Activated CD8-positive, alpha-beta memory T cell treated with anti-CD3 and anti-CD28 coated beads for 24 hours (primary cell): ENCODE measurements around the gene FYB1.

Experiments used
- DNase-seq: peaks from one replicate; pipeline ENCODE4 v3.0.0-alpha.2; 2020

Gene FYB1

DNA sequence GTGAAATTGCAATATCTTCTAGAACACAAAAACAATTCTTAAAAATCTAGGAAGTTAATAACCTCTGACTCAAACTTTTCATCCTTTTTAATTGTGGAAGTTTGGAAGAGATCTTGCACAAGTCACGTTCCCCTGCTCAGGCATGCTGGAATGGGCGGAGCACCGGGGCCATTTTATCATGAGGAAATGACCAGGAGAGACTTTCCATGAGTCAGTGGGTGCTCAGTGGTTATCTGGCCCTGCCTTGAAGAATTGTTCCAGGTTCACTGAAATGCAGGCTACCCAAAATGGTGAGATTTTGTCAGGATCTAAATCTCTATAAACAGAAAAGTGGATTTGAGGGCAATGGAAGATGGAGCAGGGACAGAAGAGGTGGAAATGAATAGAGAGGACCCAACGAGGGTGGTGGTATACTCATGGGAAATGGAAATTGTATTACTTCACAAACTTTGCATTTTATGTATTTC is 61.2 kb downstream of the FYB1 start:
- DNase-seq, result no peak

DNA sequence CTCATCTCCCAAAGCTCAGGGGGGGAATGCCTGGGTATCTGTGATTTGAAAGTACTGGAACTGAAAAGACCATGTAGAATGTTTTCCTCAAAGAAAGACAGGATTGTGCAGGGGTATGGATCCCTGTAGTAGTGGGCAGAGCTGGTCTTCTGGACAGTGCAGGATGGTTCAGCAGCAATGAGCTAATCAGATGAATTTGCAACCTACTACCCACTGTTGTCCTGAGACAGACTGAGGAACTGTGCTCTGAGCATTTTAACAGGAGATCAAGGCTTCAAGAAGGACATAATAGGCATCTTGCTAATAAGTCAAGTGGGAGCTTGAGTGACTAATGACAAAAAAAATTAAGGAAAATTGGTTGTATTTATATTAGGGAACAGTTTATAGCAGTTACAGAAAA is 61.7 kb downstream of the FYB1 start:
- no peak for DNase-seq

DNA sequence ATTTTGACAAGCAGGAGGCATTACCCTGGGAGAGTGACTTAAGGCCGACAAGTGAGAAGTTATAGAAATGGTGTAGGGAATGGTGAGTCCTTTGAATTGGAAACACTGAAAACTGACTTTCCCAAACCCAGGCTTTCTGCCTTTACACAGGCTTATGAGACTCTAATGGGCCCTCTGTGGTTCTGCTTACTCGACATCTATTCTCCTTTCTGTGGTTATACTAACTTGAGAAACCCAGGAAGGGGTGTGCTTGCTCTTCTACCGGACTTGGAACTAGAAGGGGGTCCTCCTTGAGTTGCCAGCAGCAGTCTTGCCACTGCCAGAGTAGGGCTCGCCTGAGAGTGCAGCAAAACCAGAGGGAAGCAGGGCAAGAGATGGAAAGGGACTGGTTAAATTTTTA is 63.3 kb downstream of the FYB1 start:
- DNase-seq, result no peak

DNA sequence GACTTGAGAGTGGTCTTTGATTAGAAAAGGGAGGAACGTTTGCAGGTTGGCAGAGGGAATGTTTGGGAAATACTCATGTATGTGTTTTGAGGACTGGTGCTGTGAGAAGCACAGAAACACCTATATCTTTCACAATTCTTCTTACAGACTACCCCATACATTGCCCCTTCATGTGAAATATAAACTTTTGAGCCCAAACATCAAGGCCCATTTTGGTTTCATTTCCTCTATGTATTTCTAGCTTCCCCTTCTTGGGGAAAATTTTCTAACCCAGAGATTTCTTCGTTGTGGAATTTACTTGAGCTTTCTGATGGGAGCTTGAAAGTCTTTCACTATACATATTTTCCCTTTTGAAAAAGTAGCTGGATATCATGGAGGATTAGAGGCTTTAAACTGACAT is 67.6 kb downstream of the FYB1 start:
- DNase-seq, result no peak

DNA sequence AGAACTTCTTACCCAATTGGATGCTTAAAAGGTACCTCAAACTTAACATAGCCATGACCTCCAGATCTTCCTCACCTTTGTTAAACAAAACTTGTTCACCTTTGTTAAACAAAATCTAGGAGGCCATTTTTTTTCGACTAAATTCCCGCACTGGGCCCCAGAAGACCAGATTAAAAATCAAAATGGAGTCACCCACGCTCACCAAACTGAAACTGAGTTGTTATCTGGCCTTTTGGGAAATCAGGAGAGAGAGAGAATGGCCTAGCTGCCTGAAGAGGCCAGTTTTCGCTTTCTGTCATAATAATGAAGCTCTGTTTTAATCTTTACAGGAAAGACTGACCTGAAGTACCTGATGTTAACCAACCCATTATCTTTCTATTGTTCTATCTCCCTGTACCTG is 69.4 kb downstream of the FYB1 start:
- no peak for DNase-seq

DNA sequence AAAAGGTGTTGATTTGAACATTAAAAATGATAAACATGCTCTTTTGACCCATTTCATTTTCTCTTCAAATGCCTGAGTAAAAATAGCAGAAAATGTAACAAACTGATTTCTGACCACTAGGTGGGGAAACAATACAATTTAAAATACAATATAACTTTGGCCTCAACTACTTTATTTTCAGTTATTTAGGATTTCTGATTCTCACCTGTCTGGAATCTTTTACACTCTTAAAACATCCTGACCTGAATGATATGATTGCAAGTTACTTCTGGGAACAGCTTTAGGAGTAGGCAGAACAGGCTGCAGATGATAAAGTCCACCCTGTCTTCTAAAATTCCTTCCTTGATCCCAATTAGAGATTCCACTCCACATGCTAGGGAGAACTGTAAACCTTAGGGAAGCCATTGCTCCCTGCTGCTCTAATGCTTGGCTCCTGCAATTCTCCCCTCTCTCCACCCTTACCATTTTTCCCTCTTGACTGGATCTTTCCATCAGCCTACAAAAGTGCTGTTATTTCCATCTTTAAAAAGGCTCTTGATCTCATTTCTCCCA is 70.3 kb downstream of the FYB1 start:
- DNase-seq, result no peak

DNA sequence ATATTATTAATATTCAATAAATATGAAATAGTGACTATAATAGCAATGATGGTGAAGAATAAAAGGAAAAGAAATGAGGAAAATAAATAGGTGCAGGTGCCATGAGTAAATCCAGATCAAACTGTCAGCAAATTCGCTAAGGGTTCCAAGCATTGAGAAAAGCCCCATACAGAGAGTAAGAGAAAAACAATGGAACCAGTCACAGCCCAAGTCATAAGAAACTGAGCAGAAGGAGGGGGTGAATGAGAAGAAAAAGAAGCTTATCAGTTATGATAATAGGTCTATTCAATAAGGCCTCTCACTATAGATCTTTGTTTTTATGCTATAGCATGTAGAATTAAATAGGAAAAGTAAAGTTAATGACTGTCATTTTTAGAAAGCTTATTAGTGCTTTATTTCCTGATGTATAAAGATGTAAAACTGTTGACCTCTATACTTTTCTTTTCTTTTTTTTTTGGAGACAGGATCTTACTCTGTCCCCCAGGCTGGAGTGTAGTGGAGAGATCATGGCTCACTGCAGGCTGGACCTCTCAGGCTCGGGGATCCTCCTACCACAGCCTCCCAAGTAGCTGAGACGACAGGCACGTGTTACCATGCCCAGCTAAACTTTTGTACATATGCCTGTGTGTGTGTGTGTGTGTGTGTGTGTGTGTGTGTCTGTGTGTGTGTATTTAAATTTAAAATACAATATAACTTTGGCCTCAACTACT is 72.4 kb downstream of the FYB1 start:
- no peak for DNase-seq

DNA sequence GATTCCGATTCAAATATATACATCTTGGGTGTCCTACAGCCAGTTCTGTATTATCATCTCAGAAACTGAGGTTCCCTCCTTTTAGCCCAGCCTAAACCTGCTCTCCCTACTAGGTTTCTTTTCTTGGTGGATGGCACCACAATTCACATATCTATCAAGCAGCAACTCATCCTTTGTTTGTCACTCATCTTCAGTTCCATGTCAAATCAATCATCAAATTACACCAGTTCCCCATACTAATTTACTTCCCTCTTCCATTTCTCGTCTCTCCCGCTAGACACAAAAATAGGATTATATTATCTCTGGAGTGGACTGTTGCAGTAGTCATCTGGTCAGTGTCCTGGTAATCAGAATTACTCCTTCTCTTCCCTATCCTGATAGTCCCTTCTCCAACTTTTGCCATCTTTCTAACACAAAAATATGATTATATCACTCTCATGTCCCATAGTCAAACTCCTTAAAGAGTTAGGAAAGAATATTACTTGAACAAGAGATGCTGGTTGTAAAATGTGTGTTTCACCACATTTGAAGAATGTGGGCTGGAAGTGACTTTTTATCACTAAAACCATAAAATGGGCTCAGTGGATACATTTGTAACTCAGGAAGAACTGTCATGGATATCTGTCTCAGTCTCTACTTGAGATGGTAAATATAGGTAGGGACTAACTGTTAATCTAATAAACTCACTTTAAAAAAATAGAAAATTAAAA is 76.1 kb downstream of the FYB1 start:
- DNase-seq, result no peak

DNA sequence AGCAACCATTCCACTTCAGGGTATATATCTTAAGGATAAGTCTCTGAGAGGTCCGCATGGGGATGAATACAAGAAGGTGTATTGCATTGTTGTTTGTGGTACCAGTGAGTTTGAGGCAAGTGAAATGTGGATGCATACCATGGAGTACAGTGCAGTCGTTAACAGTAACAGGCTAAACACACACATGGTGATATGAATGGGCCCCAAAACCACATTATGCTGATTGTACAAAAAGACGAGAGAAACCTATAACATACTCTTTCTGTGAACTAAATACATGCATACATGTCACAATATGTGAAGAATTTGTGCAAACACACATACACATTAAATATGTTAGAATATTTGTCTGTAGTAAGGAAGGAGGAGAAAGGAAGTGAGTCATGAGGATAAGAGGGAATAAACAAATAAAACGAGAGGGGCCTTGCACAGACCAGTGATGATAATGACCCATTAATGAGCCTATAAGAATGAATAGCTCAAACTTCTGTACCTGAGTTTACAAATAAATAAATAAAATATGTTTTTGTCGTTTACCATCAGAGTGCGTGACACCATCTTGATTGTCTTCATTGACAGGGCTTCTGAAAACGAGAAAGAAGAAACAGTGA is 78.7 kb downstream of the FYB1 start:
- DNase-seq, result no peak

DNA sequence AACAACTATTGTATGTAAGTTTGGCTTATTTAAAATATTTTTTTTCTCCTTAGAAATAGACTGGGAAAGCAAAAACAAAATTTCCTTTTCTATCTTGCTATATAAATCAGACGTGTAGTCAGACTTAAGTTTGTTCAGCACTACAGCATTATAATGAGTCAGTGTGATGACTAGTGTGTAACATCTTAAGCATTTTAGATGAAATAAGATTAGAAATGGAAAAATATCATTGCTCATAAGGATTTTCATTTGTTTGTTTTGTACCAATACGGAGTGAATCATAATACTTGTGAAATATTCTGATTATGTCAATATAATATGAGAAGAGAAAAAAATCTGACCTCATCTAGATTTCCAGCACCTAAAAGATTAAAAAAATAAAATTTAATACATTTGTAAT is 80.5 kb downstream of the FYB1 start:
- DNase-seq, result no peak

DNA sequence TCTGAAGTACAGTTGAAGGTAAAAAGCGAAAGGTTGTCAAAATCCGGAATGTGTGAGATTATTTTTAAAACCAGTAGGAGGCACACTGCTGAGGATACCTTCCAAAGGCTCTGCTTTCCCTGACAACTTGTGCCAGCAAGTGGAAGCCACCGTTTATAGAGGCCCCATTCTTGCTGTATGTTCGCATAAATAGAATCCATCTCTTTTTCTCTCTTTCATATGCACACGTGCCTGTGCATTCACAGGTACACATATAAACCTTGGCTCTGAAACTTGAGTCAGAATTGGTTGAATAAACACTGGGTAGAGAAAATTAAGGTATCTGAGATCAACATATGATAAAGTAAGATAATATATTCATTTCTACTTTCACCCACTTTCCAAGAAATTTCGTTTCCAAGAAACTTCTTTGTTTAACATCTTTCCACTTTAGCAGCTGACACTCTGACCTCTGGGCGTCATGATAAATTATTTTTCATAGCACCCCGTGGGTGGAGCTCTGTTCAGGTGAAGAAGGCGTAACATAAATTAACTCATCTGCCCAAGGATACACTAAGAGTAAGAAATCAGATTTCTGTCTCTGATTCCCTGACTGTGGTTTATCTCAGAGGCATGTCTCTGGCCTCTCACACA is 81.4 kb downstream of the FYB1 start:
- no peak for DNase-seq

DNA sequence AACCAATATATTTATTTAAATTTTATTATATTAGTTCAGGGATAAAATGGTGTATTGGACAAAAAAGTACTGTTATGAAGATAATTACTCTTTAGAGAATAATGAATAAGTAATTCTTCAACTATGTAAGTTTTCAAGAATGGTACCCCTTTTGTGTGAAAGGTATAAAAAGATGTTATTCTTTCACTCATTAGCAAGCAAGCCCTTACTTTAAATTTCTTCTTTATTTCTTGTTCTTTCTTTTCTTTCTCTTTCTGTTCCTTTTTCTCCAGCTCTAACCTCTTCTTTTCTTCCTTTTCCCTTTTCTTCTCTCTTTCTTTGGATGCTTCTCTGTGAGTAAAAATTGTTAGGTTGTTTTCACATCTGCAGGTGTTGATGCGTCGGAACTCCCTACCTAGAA is 82.0 kb downstream of the FYB1 start:
- no peak for DNase-seq

DNA sequence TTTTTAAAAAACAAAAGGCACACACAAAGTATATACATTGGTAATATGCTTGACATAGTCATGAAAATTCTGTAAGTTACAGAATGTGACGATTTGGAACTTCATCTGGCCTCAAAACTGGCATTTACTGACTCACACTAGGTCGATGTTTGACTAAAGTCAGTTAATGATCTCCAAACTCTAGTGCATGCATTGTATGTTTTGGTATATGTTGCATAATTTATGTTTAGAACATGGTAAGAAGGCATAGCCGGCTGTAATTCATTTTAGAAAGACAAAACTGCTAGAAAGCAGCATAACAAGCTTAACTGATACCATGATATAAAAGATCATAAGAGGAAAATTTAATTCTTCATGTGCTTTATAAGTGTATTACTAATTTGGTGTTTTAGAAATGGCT is 86.6 kb downstream of the FYB1 start:
- no peak for DNase-seq

DNA sequence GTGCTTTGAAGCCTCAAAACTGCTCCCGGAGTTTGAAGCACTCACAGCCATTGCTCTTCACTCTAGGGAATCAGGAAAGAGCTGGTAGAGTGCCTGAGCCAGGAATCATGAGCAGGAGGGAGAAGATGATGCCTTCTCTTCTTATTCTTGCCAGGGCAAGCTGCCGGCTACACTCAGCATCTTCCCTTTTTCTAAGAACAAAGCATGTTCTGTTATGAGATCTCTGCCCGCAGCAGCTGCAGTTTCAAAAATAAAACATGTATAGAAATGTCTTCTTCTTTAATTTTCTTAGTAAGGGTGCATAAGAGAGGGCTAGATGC is 87.3 kb downstream of the FYB1 start:
- no peak for DNase-seq

DNA sequence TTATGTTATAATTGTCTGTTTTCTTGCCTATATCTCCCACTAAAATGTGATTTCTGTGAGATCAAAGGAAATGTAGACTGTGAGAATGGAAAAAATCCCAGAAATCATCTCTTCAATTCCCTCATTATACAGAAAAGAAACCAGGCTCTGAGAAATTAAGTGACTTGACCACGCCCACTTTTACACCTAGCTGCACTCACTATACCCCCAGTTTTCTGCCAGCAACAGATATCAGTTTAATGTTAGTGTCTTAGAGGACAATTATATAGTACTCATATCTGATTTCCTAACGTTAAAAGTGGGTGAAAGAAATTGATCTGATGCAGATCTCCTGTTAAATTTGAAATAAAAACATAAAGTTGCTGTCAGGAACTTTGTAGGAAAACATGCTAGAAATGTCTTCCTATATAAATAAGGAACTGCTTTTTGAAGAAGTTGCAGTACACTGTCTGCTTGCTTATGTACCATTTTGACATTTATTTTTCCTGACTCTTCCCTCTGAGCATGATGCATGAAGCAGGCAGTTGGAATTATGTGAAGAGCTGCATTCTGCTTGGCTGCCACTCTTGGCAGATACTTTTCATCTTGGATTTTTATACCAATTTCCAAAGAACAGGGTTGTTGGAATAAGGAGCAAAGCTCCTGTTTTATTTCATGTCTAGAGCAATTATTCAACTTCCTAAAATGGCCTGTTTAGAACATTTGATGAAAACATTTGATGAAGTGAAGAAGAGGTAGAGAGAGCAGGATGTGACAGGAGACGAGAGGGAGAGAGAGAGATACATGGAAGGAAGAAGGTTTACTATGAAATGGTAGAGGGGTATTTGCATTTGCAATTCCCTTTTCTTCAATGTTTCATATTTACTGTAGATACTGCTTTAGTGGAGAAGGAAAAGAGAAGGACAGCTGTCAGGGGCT is 87.9 kb downstream of the FYB1 start:
- no peak for DNase-seq

DNA sequence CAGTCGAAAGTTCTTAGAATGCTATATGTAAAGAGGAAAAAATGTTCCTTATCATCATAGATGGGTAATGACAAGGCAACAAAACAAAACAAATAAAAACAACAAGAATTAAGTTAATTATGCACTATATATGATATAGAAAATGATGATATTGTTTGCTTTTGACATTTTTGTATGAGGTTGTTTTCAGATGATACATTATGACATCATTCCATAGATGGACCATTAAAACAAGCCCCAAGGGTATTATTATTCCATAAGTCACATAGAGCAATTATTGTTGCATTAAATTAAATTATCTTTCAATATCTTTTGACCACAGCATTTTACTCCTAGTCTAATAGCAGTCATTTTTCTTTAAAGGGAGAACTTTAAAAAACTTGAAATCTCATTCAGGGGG is 88.6 kb downstream of the FYB1 start:
- no peak for DNase-seq

DNA sequence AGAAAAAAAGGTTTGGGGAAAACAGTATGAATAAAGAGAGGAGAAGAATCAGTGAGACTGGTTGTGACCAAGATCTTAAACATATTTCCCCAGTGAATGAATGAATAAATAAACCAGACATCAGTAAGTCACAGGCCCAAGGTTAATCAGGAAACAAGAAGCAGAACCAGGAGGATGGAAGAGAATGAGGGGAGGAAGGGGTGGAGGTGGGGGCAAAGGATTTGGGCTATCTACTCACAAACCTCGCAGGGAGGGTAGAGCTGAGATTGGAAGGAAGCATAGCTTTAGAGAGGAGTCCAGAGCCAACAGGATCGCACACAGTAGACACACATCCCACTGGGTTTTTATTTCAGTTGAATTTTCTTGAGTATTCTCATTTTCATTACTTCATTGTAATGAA is 97.4 kb downstream of the FYB1 start:
- DNase-seq, result no peak

DNA sequence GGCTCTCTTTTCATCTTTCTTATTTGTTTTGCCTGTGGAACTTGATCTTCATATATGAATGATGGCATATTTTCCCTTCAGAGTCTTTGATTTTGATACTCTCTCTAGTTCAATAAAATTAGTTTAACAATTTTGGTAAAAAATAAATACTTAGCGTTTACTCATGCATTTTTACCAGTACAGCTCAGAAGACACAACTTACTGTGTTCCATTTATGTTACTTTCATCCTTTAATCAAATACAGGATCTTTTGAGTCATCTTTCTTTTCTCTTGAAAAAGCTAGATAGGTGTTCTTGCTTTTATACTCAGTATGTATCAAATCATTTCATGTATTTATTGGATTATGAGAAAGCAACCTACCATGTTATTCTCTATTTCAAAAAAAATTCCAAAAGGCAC is 98.0 kb downstream of the FYB1 start:
- DNase-seq, result no peak

DNA sequence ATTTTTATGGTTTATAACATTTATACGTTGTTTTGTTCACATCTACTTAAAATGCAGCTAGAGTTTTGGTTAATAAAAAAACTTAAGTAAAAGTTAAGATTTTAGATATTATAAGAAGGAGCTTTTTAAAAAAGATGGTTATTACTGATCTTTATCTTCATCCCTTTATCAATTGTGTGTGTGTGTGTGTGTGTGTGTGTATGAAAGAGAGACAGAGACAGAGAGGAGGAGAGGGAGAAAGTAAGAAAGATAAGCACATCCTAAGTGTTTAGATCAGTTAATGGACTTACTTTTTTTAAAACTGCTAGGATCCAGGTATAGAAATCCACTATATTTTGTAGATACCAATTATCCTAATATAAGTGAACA is 99.3 kb downstream of the FYB1 start:
- no peak for DNase-seq

DNA sequence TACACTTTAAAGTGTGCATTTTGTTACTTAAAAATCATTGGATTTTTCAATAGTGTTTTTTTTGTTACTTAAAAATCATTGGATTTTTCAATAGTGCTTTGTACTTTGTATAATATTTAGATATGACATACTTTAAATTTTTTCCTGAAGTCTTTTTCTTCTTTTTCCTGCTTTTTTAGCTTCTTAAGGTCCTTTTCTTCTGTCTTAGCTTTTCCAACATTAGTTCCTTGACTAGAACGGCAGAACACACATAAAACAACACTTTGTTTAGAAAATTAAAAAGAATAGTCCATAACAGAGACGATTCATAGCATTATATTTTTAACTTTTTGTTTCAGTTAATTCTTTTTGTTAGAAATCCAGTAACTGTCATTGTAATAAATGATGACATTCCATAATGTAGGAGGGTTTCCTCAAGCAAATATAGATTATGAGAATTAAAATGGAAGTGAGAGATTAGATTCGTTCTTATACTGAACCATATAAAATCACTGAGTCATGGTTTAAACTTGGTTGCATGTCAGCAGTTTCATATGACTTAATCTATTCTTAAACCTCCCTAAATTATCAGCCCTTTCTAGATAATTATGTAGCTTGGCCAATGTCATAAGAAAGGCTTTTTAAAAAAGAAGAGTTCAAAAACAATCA is 99.8 kb downstream of the FYB1 start:
- no peak for DNase-seq

DNA sequence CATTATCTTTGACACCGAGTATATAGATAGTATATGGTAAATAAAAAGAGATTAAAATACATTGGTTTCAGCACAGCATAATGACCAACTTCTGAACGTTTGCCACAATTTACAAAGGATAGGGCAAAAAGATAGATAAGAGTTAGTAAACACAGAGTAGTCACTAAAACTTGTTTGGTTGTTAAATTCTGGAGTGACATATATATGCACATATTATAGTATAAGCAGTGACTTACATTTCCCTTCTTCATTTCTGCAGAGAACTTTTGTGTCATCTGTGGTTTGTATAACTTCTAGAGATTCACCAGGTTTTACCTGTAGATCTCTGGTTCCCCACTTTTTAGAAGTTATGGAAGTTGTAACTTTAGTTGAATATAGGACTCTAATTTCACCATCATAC is 100.7 kb downstream of the FYB1 start:
- DNase-seq, result no peak

DNA sequence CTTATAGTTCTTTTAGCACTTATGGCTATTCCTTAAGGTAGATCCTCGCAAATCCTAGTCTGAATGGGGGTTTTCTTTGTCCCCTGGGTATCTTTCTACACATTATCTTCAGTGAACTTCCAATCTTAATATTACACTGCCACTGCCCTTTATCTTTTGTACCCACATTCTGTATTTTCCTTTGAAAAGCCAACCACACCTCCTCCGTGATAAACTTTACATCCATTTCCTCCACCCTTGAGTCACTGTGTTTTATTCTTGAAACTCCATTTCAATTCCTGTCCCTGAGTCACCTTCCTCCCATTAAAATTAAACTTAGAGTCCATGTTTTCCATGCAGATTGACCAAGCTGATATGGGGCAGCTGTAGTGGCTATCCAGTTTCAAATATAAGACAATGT is 102.0 kb downstream of the FYB1 start:
- DNase-seq, result no peak
